ENCODE measurements around the gene ZDHHC3.

DNA sequence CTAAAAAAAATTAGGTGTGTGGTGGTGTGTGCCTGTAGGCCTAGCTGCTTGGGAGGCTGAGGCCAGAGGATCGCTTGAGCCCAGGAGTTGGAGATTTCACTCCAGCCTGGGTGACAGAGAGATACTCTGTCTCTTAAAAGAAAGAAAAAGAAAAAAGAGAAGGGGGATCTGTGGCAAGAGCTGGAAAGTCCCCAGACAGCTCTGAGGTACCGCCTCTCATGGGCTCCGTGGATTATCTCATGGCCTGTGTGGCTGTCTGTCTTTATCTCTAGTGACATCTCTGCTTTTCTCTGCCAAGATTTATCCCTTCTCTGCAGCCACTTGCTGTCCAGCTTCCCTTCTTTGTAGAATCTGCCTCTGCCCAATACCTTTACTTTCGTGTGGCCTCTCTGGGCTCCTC is 5.8 kb upstream of the ZDHHC3 start:
- TF ChIP-seq, protein P1, sequence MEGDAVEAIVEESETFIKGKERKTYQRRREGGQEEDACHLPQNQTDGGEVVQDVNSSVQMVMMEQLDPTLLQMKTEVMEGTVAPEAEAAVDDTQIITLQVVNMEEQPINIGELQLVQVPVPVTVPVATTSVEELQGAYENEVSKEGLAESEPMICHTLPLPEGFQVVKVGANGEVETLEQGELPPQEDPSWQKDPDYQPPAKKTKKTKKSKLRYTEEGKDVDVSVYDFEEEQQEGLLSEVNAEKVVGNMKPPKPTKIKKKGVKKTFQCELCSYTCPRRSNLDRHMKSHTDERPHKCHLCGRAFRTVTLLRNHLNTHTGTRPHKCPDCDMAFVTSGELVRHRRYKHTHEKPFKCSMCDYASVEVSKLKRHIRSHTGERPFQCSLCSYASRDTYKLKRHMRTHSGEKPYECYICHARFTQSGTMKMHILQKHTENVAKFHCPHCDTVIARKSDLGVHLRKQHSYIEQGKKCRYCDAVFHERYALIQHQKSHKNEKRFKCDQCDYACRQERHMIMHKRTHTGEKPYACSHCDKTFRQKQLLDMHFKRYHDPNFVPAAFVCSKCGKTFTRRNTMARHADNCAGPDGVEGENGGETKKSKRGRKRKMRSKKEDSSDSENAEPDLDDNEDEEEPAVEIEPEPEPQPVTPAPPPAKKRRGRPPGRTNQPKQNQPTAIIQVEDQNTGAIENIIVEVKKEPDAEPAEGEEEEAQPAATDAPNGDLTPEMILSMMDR (conservative IDR thresholded peaks at IDR 0.05 in 1 of 2, IDR thresholded peaks at IDR 0.05 in 1 of 2; ENCODE audit: extremely low read depth in 1 of 2, insufficient read depth in 1 of 2, low read depth in 1 of 2, low read length in 2 of 2), result no peak
- no peak for TF ChIP-seq EZH2 (IDR thresholded peaks at IDR 0.05; ENCODE audit: borderline replicate concordance, low read length)
